NCI-H1694 (cell line): ENCODE results near the gene AMER3.

ENCODE experiments used
- DNase-seq: peaks from one replicate; lab custom pipeline; 2025; lab: John Stamatoyannopoulos, UW

AMER3 gene

GRCh38 chr2:130778781-130779180, 23.4 kb downstream of the AMER3 start:
- no peak for DNase-seq

GRCh38 chr2:130785466-130786055, 30.2 kb downstream of the AMER3 start:
- DNase-seq = peak; percentile 5

GRCh38 chr2:130786076-130786475, 30.7 kb downstream of the AMER3 start:
- no peak for DNase-seq

- DNase-seq = no peak
Measured at GRCh38 chr2:130787841-130788240, 32.5 kb downstream of the AMER3 start.

- DNase-seq = no peak
Measured at GRCh38 chr2:130790312-130790711, 35.0 kb downstream of the AMER3 start.

- DNase-seq = no peak
Measured at GRCh38 chr2:130790804-130791616, 35.7 kb downstream of the AMER3 start.

- no peak for DNase-seq
Measured at GRCh38 chr2:130791617-130791939, 36.2 kb downstream of the AMER3 start.

- no peak for DNase-seq
Measured at GRCh38 chr2:130795431-130795830, 40.1 kb downstream of the AMER3 start.

- no peak for DNase-seq
Measured at GRCh38 chr2:130796290-130796689, 41.0 kb downstream of the AMER3 start.

GRCh38 chr2:130797493-130798435, 42.4 kb downstream of the AMER3 start:
- DNase-seq = peak; percentile 80

- DNase-seq = peak; percentile 58
Measured at GRCh38 chr2:130798472-130799218, 43.3 kb downstream of the AMER3 start.

- no peak for DNase-seq
Measured at GRCh38 chr2:130799295-130799694, 44.0 kb downstream of the AMER3 start.

GRCh38 chr2:130805613-130806012, 50.3 kb downstream of the AMER3 start:
- no peak for DNase-seq

GRCh38 chr2:130806370-130806769, 51.0 kb downstream of the AMER3 start:
- no peak for DNase-seq

- no peak for DNase-seq
Measured at GRCh38 chr2:130807659-130808385, 52.5 kb downstream of the AMER3 start.

- no peak for DNase-seq
Measured at GRCh38 chr2:130808482-130809268, 53.3 kb downstream of the AMER3 start.

GRCh38 chr2:130810490-130810889, 55.1 kb downstream of the AMER3 start:
- DNase-seq = no peak

- no peak for DNase-seq
Measured at GRCh38 chr2:130813722-130814121, 58.4 kb downstream of the AMER3 start.

GRCh38 chr2:130814931-130815680, 59.8 kb downstream of the AMER3 start:
- no peak for DNase-seq
